CD4-positive, CD25-positive, alpha-beta regulatory T cell (primary cell): ENCODE measurements around the gene MRTFA. TPM values are rescaled to one million over a fixed set of nuclear protein-coding genes. Genes with fewer than 3 reads are reported as not detected.
A peak's percentile ranks its signal among the peaks of the same experiment; 100 is the strongest.

ENCODE experiments used
- ATAC-seq, 2 donors: fragments of 150-1000 bp; cut with Tn5 transposase; one replicate each; pipeline ENCODE4 v1.10.0; 2021; ENCODE audit warnings: low read depth in 2 of 2, moderate number of reproducible peaks in 2 of 2, moderate library complexity in 1 of 2
- DNase-seq, 3 donors: peaks; one replicate each; pipeline versions ENCODE4 v3.0.0 to v3.0.0-alpha.2; 2012 to 2022; ENCODE audit warnings: mixed read lengths in 1 of 3
- H3K27ac ChIP-seq: one replicate; pipeline ENCODE4 v1.7.0; 2013; ENCODE audit warnings: mild to moderate bottlenecking, low read length; ENCODE audit not compliant: insufficient read depth, poor library complexity, severe bottlenecking
- H3K27me3 ChIP-seq: one replicate; pipeline ENCODE4 v1.7.0; 2013; ENCODE audit warnings: low read length; ENCODE audit not compliant: control insufficient read depth, insufficient read depth
- H3K36me3 ChIP-seq: one replicate; pipeline ENCODE4 v1.7.0; 2013; ENCODE audit warnings: mild to moderate bottlenecking, low read length, moderate library complexity; ENCODE audit not compliant: control insufficient read depth, insufficient read depth
- H3K4me1 ChIP-seq: 2 replicates; pipeline ENCODE4 v1.7.0; 2013; ENCODE audit warnings: mild to moderate bottlenecking, low read length; ENCODE audit not compliant: insufficient read depth, control insufficient read depth, poor library complexity, severe bottlenecking
- H3K4me3 ChIP-seq: one replicate; pipeline ENCODE4 v1.7.0; 2013; ENCODE audit warnings: low read depth, mild to moderate bottlenecking, low read length, moderate library complexity
- H3K9me3 ChIP-seq, 2 experiments: 1 replicate in 1 of 2; 2 replicates in 1 of 2; pipeline ENCODE4 v1.7.0; 2013; ENCODE audit warnings: low read length in 2 of 2, mild to moderate bottlenecking in 1 of 2, moderate library complexity in 1 of 2; ENCODE audit not compliant: control insufficient read depth in 2 of 2
- H3K27ac Mint-ChIP-seq, 3 donors: one replicate each; pipeline ENCODE4 v1.8.0; 2020 to 2022; ENCODE audit warnings: mild to moderate bottlenecking in 3 of 3, mixed read lengths in 3 of 3, moderate library complexity in 2 of 3
- H3K27me3 Mint-ChIP-seq: one replicate; pipeline ENCODE4 v1.8.0; 2022; ENCODE audit warnings: mild to moderate bottlenecking, mixed read lengths
- H3K36me3 Mint-ChIP-seq: one replicate; pipeline ENCODE4 v1.8.0; 2020; ENCODE audit warnings: mixed read lengths
- H3K4me1 Mint-ChIP-seq, 4 donors: one replicate each; pipeline ENCODE4 v1.8.0; 2020 to 2022; ENCODE audit warnings: mixed read lengths in 4 of 4, mild to moderate bottlenecking in 1 of 4
- H3K4me3 Mint-ChIP-seq, 4 donors: one replicate each; pipeline ENCODE4 v1.8.0; 2020 to 2022; ENCODE audit warnings: mild to moderate bottlenecking in 4 of 4, mixed read lengths in 4 of 4, moderate library complexity in 3 of 4
- H3K9me3 Mint-ChIP-seq, 7 donors: one replicate each; pipeline ENCODE4 v1.8.0; 2020 to 2022; ENCODE audit warnings: mixed read lengths in 7 of 7, mild to moderate bottlenecking in 3 of 7, moderate library complexity in 2 of 7
- polyA plus RNA-seq, 4 donors: library from polyadenylated mRNA; unstranded; fragments of 300-500 nt; fragmentation: Illumina TruSeq; gene quantifications; one replicate each; pipeline ENCODE4 v1.2.3, GENCODE V29; 2021
- total RNA-seq: library from RNA; stranded (reverse); gene quantifications from one replicate; pipeline ENCODE4 v1.2.3, GENCODE V29; 2022

Gene MRTFA
- total and polyA plus RNA-seq, 5 donors from 2014 or later, result 11.3 to 94.5 (median 16.4) TPM

GRCh38 chr22:40493441-40493840, 143.1 kb downstream of the MRTFA start:
- Histone ChIP-seq H3K4me3 (no peak overlapping the region), H3K27me3 (no peaks in the 10 kb centered on the region), H3K9me3 (no peaks in the 10 kb centered on the region), H3K36me3 (peaks cover 8% of the 10 kb centered on the region), H3K4me1 (peaks cover 13% of the 10 kb centered on the region), H3K27ac (no peak overlapping the region)
- no peak overlapping the region for H3K4me3 Mint-ChIP-seq
- H3K36me3 Mint-ChIP-seq, result peaks cover 3% of the 10 kb centered on the region
- H3K9me3 Mint-ChIP-seq, result no peaks in the 10 kb centered on the region
- peaks cover 26 to 39% (median 34%) of the 10 kb centered on the region in 4 donors for H3K4me1 Mint-ChIP-seq
- no peak for ATAC-seq
- peak overlapping the region in 2 of 3 donors; percentile 43 to 72 for H3K27ac Mint-ChIP-seq
- DNase-seq, result no peak
- no peaks in the 10 kb centered on the region for H3K27me3 Mint-ChIP-seq

DNA sequence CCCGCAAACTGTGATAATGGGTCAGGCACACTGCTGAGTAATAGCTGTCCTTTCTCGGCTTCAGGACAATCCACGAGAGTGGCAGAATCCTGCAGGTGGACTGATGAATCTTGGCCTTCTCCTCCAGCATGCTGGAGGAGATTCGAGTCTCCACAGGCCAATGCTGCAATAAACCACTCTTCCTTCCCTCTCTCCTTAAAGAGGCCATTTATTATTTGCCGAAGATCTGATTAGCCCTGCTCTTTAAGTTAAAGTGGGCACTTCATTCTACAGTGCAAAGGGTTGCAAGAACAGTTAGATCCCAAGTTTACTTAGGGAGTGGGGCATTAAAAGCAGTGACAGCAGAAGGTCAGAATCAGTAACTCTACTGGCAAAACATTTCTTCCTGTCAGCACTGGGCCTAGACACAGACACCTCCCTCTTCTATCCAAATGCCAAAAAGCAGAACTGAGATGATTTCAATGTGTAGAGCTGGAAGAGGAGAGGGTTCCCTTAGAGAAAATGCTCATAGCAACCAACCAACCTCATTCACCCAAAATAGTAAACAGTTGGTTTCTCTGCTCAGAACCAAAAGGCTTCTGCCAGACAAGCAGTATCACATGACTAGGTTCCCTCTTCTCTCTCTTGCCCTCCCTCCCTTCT, 144.4 kb downstream of the MRTFA start:
- DNase-seq (peak in 1 of 3 donors; percentile 18), ATAC-seq (peak; percentile 56 to 68)
- Mint-ChIP-seq H3K27ac (peak overlapping the region; percentile 16 to 84 (median 72)), H3K4me1 (peaks cover 32 to 48% (median 39%) of the 10 kb centered on the region in 4 donors), H3K9me3 (no peaks in the 10 kb centered on the region), H3K4me3 (no peak overlapping the region), H3K27me3 (no peaks in the 10 kb centered on the region), H3K36me3 (peaks cover 3% of the 10 kb centered on the region)
- Histone ChIP-seq H3K27me3 (no peaks in the 10 kb centered on the region), H3K36me3 (peaks cover 8% of the 10 kb centered on the region), H3K27ac (no peak overlapping the region), H3K9me3 (no peaks in the 10 kb centered on the region), H3K4me1 (peaks cover 18% of the 10 kb centered on the region), H3K4me3 (no peak overlapping the region)

DNA sequence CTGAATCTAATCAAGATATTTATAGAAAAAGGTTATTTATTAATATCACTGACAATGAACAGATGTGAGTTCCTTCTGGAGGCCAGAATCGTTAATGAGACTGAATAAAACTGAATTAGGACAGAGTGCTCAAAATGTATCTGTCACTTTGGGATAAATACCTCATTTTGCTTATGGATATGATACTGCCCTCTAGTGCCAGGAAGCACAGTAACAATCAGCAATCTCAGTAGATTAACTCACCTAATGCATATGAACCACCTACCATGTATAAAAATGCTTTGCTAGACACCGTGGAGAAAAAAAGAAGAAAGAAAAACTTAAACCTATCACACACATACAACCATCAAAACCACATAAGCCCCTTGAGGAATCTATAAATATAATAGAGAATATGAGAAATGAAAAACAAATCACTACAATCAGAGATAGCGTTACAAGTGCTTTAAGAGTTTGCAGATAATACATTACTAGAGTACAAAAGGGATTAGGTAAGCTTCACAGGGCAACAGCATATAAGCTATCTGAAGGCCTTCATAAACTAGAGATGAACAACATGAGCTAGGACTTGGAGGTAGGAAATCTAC, 148.8 kb downstream of the MRTFA start:
- peak in 2 of 3 donors; percentile 46 to 55 for DNase-seq
- H3K36me3 ChIP-seq, result peaks cover 19% of the 10 kb centered on the region
- no peak overlapping the region for H3K27ac Mint-ChIP-seq

DNA sequence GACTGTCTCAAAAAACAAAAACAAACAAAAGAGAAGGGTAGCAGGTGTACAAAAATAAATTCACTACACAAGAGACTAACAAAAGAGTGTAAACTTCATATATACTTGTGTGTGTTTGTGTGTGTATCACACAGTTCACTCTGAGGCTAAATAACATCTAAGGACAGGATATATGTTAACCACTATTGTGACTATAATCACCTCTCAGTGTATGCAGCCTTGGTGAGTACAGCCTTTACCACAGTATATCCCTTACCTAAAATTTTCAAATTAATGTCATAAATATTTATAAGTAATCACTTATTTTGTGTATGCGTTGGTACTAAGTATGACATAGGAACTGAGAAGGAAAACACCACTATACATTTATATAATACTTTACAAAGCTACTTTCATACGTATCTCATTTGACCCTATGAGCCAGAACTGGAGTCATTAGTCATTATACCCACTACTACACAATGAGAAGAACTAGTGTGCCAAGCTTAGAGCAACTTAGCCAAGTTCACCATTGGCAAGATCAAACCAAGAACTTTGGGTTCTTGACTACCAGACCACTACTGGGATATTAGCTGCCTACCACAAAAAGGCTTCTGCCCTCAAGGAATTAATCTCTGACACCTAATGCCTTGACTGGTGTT, 149.4 kb downstream of the MRTFA start:
- Mint-ChIP-seq H3K36me3 (peaks cover 10% of the 10 kb centered on the region), H3K4me1 (peaks cover 10 to 31% (median 25%) of the 10 kb centered on the region in 4 donors), H3K27ac (peak overlapping the region; percentile 32 to 77 (median 46)), H3K4me3 (no peak overlapping the region), H3K9me3 (no peaks in the 10 kb centered on the region), H3K27me3 (no peaks in the 10 kb centered on the region)
- Histone ChIP-seq H3K4me3 (no peak overlapping the region), H3K4me1 (peaks cover 10% of the 10 kb centered on the region), H3K36me3 (peaks cover 19% of the 10 kb centered on the region), H3K9me3 (no peaks in the 10 kb centered on the region), H3K27ac (no peak overlapping the region), H3K27me3 (no peaks in the 10 kb centered on the region)
- peak in 1 of 3 donors; percentile 37 for DNase-seq
- ATAC-seq, result peak; percentile 34 to 50

More for the DNA sequence above, 148.8 kb downstream of the MRTFA start:
- H3K4me1 ChIP-seq, result peaks cover 15% of the 10 kb centered on the region
- peaks cover 13 to 38% (median 31%) of the 10 kb centered on the region in 4 donors for H3K4me1 Mint-ChIP-seq
- no peak overlapping the region for H3K4me3 ChIP-seq
- peaks cover 10% of the 10 kb centered on the region for H3K36me3 Mint-ChIP-seq
- no peaks in the 10 kb centered on the region for H3K9me3 ChIP-seq
- H3K27me3 ChIP-seq, result no peaks in the 10 kb centered on the region
- no peak overlapping the region for H3K4me3 Mint-ChIP-seq
- H3K27me3 Mint-ChIP-seq, result no peaks in the 10 kb centered on the region
- peak in 1 of 2 donors; percentile 60 for ATAC-seq
- H3K9me3 Mint-ChIP-seq, result no peaks in the 10 kb centered on the region
- no peak overlapping the region for H3K27ac ChIP-seq

DNA sequence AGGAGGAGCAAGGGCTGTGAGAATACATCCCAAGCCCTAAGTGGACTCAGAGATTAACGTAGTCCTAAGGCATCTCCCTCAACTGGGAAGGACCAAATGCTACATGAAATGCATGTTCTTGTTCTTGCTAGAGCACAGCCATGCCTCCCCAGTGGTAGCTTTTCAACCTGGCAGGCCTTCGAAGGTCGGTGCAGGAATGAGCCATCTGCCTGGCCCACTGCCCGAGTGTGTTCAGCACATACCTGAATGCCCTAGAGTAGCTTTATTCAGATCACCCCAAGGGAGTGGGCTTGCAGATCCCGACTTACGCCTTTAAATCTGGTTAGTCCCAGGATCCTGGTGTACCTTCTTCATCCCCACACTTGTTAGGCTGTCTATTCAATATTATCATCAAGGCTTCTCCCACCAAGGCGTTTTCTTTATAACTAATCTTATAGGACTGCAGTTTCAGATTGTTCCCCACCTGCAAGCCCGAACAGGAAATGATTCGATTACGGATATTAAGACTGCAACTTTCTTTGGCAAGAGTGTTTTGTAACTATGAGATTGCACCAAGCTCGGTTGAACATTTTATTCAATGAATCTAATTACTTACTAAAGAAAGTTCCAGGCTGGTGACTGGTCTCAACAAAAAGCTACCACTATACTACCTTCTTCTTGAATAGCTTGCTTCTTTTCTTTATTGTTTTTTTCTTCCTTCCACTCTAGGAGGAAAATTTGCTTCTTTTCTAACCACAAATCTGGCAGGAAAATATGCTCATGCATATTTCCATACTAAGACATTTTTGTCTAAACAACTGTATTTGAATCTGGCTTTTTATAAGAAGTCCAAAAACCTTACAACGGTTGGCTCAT, 150.5 kb downstream of the MRTFA start:
- ATAC-seq, result no peak
- Histone ChIP-seq H3K4me3 (no peak overlapping the region), H3K4me1 (peaks cover 8% of the 10 kb centered on the region), H3K36me3 (peaks cover 19% of the 10 kb centered on the region), H3K27ac (no peak overlapping the region), H3K9me3 (no peaks in the 10 kb centered on the region), H3K27me3 (no peaks in the 10 kb centered on the region)
- no peaks in the 10 kb centered on the region for H3K9me3 Mint-ChIP-seq
- H3K36me3 Mint-ChIP-seq, result peaks cover 15% of the 10 kb centered on the region
- DNase-seq, result no peak
- no peak overlapping the region for H3K4me3 Mint-ChIP-seq
- H3K4me1 Mint-ChIP-seq, result peaks cover 7 to 29% (median 23%) of the 10 kb centered on the region in 4 donors
- peak overlapping the region in 1 of 3 donors; percentile 32 for H3K27ac Mint-ChIP-seq
- H3K27me3 Mint-ChIP-seq, result no peaks in the 10 kb centered on the region

- Histone ChIP-seq H3K27ac (no peak overlapping the region), H3K4me3 (no peak overlapping the region), H3K36me3 (peaks cover 15% of the 10 kb centered on the region), H3K27me3 (no peaks in the 10 kb centered on the region), H3K4me1 (peaks cover 8% of the 10 kb centered on the region), H3K9me3 (no peaks in the 10 kb centered on the region)
- Mint-ChIP-seq H3K9me3 (no peaks in the 10 kb centered on the region), H3K27ac (peak overlapping the region in 1 of 3 donors; percentile 44), H3K36me3 (peaks cover 11% of the 10 kb centered on the region), H3K27me3 (no peaks in the 10 kb centered on the region), H3K4me3 (no peak overlapping the region), H3K4me1 (peaks cover 7 to 34% (median 28%) of the 10 kb centered on the region in 4 donors)
- DNase-seq (no peak), ATAC-seq (no peak)
These were observed 151.4 kb downstream of the MRTFA start for GRCh38 chr22:40484906-40485669.

DNA sequence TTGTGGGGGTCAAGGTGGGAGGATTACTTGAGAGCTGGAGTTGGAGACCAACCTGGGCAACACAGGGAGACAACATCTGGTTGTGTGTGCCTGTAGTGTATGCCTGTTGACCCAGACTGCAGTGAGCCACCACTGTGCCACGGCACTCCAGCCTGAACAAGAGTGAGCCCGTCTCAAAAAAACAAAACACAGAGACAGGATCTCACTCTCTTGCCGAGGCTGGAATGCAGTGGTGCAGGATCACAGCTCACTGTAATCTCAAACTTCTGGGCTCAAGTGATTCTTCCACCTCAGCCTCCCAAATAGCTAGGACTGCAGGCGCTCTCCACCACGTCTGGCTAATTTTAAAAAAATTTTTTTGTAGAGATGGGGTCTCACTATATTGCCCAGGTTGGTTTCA, 153.6 kb downstream of the MRTFA start:
- DNase-seq (no peak), ATAC-seq (no peak)
- Histone ChIP-seq H3K27me3 (no peaks in the 10 kb centered on the region), H3K4me3 (no peak overlapping the region), H3K27ac (no peak overlapping the region), H3K36me3 (peaks cover 11% of the 10 kb centered on the region), H3K4me1 (peaks cover 8% of the 10 kb centered on the region), H3K9me3 (no peaks in the 10 kb centered on the region)
- H3K36me3 Mint-ChIP-seq, result peaks cover 11% of the 10 kb centered on the region
- H3K4me1 Mint-ChIP-seq, result peaks cover 12 to 52% (median 38%) of the 10 kb centered on the region in 4 donors
- no peak overlapping the region for H3K4me3 Mint-ChIP-seq
- peak overlapping the region in 1 of 3 donors; percentile 84 for H3K27ac Mint-ChIP-seq
- H3K9me3 Mint-ChIP-seq, result no peaks in the 10 kb centered on the region
- H3K27me3 Mint-ChIP-seq, result no peaks in the 10 kb centered on the region
